Neural crest cell (in vitro differentiated cells): ENCODE data around the gene TXNDC2. TPM values are rescaled to one million over a fixed set of nuclear protein-coding genes. Genes with fewer than 3 reads are reported as not detected.
"Not testable (repeated sequence)": the region's sequence is repeated elsewhere in the genome, so short reads cannot be mapped to it uniquely, and the experiment has no call there.

Experiments
- DNase-seq: peaks from one replicate; pipeline ENCODE4 v3.0.0; 2021; ENCODE audit warnings: low read depth, mixed read lengths, low spot score
- H3K27ac Mint-ChIP-seq: one replicate; pipeline ENCODE4 v1.8.0; 2021; ENCODE audit warnings: mild to moderate bottlenecking, mixed read lengths; ENCODE audit not compliant: unreplicated experiment
- H3K27me3 Mint-ChIP-seq: 2 replicates; pipeline ENCODE4 v1.8.0; 2021; ENCODE audit warnings: low read depth, mild to moderate bottlenecking, mixed read lengths
- H3K36me3 Mint-ChIP-seq: 2 replicates; pipeline ENCODE4 v1.8.0; 2021; ENCODE audit warnings: low read depth, mild to moderate bottlenecking, mixed read lengths
- H3K4me1 Mint-ChIP-seq: 2 replicates; pipeline ENCODE4 v1.8.0; 2021; ENCODE audit warnings: mixed read lengths
- H3K4me3 Mint-ChIP-seq: one replicate; pipeline ENCODE4 v1.8.0; 2021; ENCODE audit warnings: mild to moderate bottlenecking, mixed read lengths
- H3K9me3 Mint-ChIP-seq: 2 replicates; pipeline ENCODE4 v1.8.0; 2021; ENCODE audit warnings: mixed read lengths
- CTCF ChIP-seq: fragments of 200-600 bp; sonication (generic); conservative IDR thresholded peaks from 2 replicates; pipeline ENCODE4 v1.5.0; 2021; ENCODE audit warnings: antibody characterized with exemption, mild to moderate bottlenecking
- total RNA-seq: library from RNA; stranded (reverse); gene quantifications from 2 replicates; pipeline ENCODE4 v1.2.1, GENCODE V29; 2021

The TXNDC2 gene
- total RNA-seq, 1 donor from 2014 or later: not detected

GRCh38 chr18:9905401-9905922 is 19.7 kb downstream of the TXNDC2 start:
- no peak for DNase-seq
- no peak for TF ChIP-seq CTCF
- H3K9me3 Mint-ChIP-seq: no peaks in the 10 kb centered on the region
- no peak overlapping the region for H3K27ac Mint-ChIP-seq
- H3K27me3 Mint-ChIP-seq: no peaks in the 10 kb centered on the region
- no peak overlapping the region for H3K4me3 Mint-ChIP-seq
- H3K36me3 Mint-ChIP-seq: no peaks in the 10 kb centered on the region
- H3K4me1 Mint-ChIP-seq: no peaks in the 10 kb centered on the region

GRCh38 chr18:9906481-9906880 is 20.7 kb downstream of the TXNDC2 start:
- Mint-ChIP-seq H3K27me3 (no peaks in the 10 kb centered on the region), H3K36me3 (no peaks in the 10 kb centered on the region), H3K4me3 (no peak overlapping the region), H3K27ac (no peak overlapping the region), H3K4me1 (no peaks in the 10 kb centered on the region), H3K9me3 (no peaks in the 10 kb centered on the region)
- no peak for TF ChIP-seq CTCF
- DNase-seq: no peak

- Mint-ChIP-seq H3K27me3 (no peaks in the 10 kb centered on the region), H3K4me1 (peaks cover 2% of the 10 kb centered on the region), H3K36me3 (no peaks in the 10 kb centered on the region), H3K4me3 (no peak overlapping the region), H3K27ac (no peak overlapping the region), H3K9me3 (no peaks in the 10 kb centered on the region)
- DNase-seq: no peak
- TF ChIP-seq CTCF: no peak
Measured at GRCh38 chr18:9907867-9908266, 22.1 kb downstream of the TXNDC2 start.

- no peak for DNase-seq
- Mint-ChIP-seq H3K4me3 (no peak overlapping the region), H3K27me3 (no peaks in the 10 kb centered on the region), H3K27ac (no peak overlapping the region), H3K4me1 (peaks cover 9% of the 10 kb centered on the region), H3K9me3 (no peaks in the 10 kb centered on the region), H3K36me3 (no peaks in the 10 kb centered on the region)
- TF ChIP-seq CTCF: no peak
Measured at GRCh38 chr18:9910071-9910470, 24.3 kb downstream of the TXNDC2 start.

GRCh38 chr18:9910661-9911060 is 24.9 kb downstream of the TXNDC2 start:
- Mint-ChIP-seq H3K4me1 (peaks cover 15% of the 10 kb centered on the region), H3K4me3 (peak overlapping the region; percentile 3), H3K27ac (no peak overlapping the region), H3K27me3 (no peaks in the 10 kb centered on the region), H3K36me3 (no peaks in the 10 kb centered on the region), H3K9me3 (no peaks in the 10 kb centered on the region)
- no peak for TF ChIP-seq CTCF
- no peak for DNase-seq

GRCh38 chr18:9911226-9911625 is 25.5 kb downstream of the TXNDC2 start:
- no peaks in the 10 kb centered on the region for H3K36me3 Mint-ChIP-seq
- H3K4me3 Mint-ChIP-seq: no peak overlapping the region
- H3K4me1 Mint-ChIP-seq: peaks cover 20% of the 10 kb centered on the region
- H3K27me3 Mint-ChIP-seq: no peaks in the 10 kb centered on the region
- no peaks in the 10 kb centered on the region for H3K9me3 Mint-ChIP-seq
- TF ChIP-seq CTCF: no peak
- no peak overlapping the region for H3K27ac Mint-ChIP-seq
- DNase-seq: no peak

- not testable (repeated sequence) for H3K36me3 Mint-ChIP-seq, DNase-seq, H3K27ac Mint-ChIP-seq, H3K27me3 Mint-ChIP-seq, H3K9me3 Mint-ChIP-seq
- Mint-ChIP-seq H3K4me1 (peaks cover 24% of the 10 kb centered on the region), H3K4me3 (peak overlapping the region; percentile 45)
Measured at GRCh38 chr18:9912285-9912684, 26.5 kb downstream of the TXNDC2 start.
